ENCODE measurements around the gene FRMD3. TPM values are rescaled to one million over a fixed set of nuclear protein-coding genes. Genes with fewer than 3 reads are reported as not detected.

FRMD3 gene
- total and polyA plus RNA-seq, 11 donors = 28.9 to 195 (median 82.4) TPM

- 93 to 96% (median 95%) methylated on average over 5 of the region's 5 CpGs for WGBS, 4 donors
- TF ChIP-seq, protein P1, sequence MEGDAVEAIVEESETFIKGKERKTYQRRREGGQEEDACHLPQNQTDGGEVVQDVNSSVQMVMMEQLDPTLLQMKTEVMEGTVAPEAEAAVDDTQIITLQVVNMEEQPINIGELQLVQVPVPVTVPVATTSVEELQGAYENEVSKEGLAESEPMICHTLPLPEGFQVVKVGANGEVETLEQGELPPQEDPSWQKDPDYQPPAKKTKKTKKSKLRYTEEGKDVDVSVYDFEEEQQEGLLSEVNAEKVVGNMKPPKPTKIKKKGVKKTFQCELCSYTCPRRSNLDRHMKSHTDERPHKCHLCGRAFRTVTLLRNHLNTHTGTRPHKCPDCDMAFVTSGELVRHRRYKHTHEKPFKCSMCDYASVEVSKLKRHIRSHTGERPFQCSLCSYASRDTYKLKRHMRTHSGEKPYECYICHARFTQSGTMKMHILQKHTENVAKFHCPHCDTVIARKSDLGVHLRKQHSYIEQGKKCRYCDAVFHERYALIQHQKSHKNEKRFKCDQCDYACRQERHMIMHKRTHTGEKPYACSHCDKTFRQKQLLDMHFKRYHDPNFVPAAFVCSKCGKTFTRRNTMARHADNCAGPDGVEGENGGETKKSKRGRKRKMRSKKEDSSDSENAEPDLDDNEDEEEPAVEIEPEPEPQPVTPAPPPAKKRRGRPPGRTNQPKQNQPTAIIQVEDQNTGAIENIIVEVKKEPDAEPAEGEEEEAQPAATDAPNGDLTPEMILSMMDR (IDR thresholded peaks at IDR 0.05) = no peak
- no peak for TF ChIP-seq POLR2A (IDR thresholded peaks at IDR 0.05)
- no peak for ATAC-seq
- Histone ChIP-seq H3K36me3 (peaks cover 0 to 4% (median 0%) of the 10 kb centered on the region in 9 donors), H3K27ac (peak overlapping the region in 8 of 12 donors; percentile 2 to 79 (median 42)), H3K27me3 (no peaks in the 10 kb centered on the region), H3K9me3 (peaks cover 0 to 10% (median 3%) of the 10 kb centered on the region in 12 donors), H3K4me3 (no peak overlapping the region), H3K4me1 (peaks cover 3 to 42% (median 25%) of the 10 kb centered on the region in 12 donors)
- DNase-seq = no peak
- intact Hi-C loops (cut with DNase I) = loop anchor here in 3 of 10 donors (2.0 to 10.0 kb wide), 4 partner anchors 59 to 141 kb away; partner anchors contain the start of gene FRMD3 (in 2 of the 3)
These were observed 62.5 kb downstream of the FRMD3 start for GRCh38 chr9:83475741-83476140.

DNA sequence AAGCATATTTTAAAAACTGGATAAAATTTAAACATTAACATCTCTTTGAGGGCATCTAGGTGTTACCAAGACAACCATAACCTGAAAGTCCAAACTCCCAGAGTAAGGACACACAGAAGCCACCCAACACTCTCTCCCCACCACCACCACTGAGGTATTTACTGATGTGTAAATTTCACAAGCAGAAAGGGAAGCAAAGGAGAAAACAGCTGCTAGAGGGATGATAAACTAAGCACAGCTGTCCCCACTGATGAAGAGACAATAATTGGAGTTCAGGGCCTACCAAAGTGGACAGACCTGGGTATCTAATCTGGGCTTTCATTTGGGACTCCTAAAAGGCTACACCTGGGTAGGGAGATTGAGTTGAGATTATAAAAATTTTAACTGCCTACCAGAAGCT is 63.6 kb downstream of the FRMD3 start:
- no peak for DNase-seq
- no peak for TF ChIP-seq POLR2A (IDR thresholded peaks at IDR 0.05)
- TF ChIP-seq, protein P1 (IDR thresholded peaks at IDR 0.05) = no peak
- H3K4me1 ChIP-seq = peaks cover 3 to 53% (median 27%) of the 10 kb centered on the region in 12 donors
- H3K27me3 ChIP-seq = no peaks in the 10 kb centered on the region
- intact Hi-C loops (cut with DNase I) = loop anchor here in 5 of 10 donors (5.0 to 10.0 kb wide), 4 partner anchors 42 to 140 kb away; partner anchors contain the start of gene FRMD3 (in 4 of the 5)
- no peaks in the 10 kb centered on the region for H3K36me3 ChIP-seq
- H3K27ac ChIP-seq = peak overlapping the region in 11 of 12 donors; percentile 24 to 88 (median 76)
- no peak for ATAC-seq
- no peak overlapping the region for H3K4me3 ChIP-seq
- H3K9me3 ChIP-seq = peaks cover 0 to 1% (median under 1%) of the 10 kb centered on the region in 12 donors

GRCh38 chr9:83473488-83473971 is 64.7 kb downstream of the FRMD3 start:
- TF ChIP-seq POLR2A (IDR thresholded peaks at IDR 0.05) = no peak
- TF ChIP-seq, protein P1 (IDR thresholded peaks at IDR 0.05) = no peak
- DNase-seq (no peak), ATAC-seq (peak in 1 of 4 donors; percentile 32)
- Histone ChIP-seq H3K9me3 (no peaks in the 10 kb centered on the region), H3K27me3 (no peaks in the 10 kb centered on the region), H3K4me1 (peaks cover 3 to 58% (median 27%) of the 10 kb centered on the region in 12 donors), H3K27ac (peak overlapping the region; percentile 7 to 88 (median 76)), H3K4me3 (peak overlapping the region in 8 of 12 donors; percentile 8 to 44 (median 24)), H3K36me3 (no peaks in the 10 kb centered on the region)
- intact Hi-C loops (cut with DNase I) = loop anchor here in 5 of 10 donors (2.0 to 10.0 kb wide), 5 partner anchors 41 to 139 kb away; partner anchors contain the start of gene FRMD3 (in 4 of the 5)
- 38 to 62% (median 42%) methylated on average over 5 of the region's 5 CpGs for WGBS, 4 donors

DNA sequence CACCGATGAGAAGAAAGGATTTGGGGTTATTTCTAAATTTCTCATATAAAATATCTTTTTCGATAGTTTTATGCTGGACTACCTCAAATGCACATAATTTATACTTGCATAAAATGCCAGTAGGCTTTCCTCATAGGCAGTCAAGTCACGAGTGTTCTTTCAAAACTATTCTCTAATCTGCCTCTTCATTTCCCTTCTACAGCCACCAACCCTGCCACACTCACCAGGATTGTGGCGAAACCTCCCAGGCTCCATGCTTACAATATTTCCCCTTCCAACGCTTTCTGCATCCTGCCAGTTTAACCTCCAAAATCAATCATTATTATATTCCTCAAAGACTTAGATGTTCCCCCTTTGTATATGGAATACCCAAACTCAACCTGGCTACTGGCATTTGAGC is 65.4 kb downstream of the FRMD3 start:
- Histone ChIP-seq H3K4me3 (peak overlapping the region in 2 of 12 donors; percentile 33 to 44), H3K36me3 (no peaks in the 10 kb centered on the region), H3K27ac (peak overlapping the region; percentile 50 to 88 (median 76)), H3K4me1 (peaks cover 3 to 59% (median 30%) of the 10 kb centered on the region in 12 donors), H3K9me3 (no peaks in the 10 kb centered on the region), H3K27me3 (no peaks in the 10 kb centered on the region)
- DNase-seq = no peak
- WGBS, 4 donors = 81 to 85% (median 83%) methylated on average over 5 of the region's 5 CpGs
- ATAC-seq = peak in 1 of 4 donors; percentile 25
- no peak for TF ChIP-seq POLR2A (IDR thresholded peaks at IDR 0.05)
- TF ChIP-seq, protein P1 (IDR thresholded peaks at IDR 0.05) = no peak
- intact Hi-C loops (cut with DNase I) = loop anchor here in 5 of 10 donors (2.0 to 10.0 kb wide), 5 partner anchors 40 to 138 kb away; partner anchors contain the start of gene FRMD3 (in 4 of the 5)
